Neural progenitor cell (in vitro differentiated cells): ENCODE data around the gene EYS.

Source experiments
- EZH2 ChIP-seq: fragments of 200-600 bp; sonication (generic); IDR thresholded peaks from 2 replicates; pipeline ENCODE4 v1.6.1; 2017; ENCODE audit warnings: antibody characterized with exemption, mild to moderate bottlenecking, moderate library complexity
- EZH2phosphoT487 ChIP-seq: fragments of 200-600 bp; sonication (generic); IDR thresholded peaks from 2 replicates; pipeline ENCODE4 v1.6.1; 2017; ENCODE audit warnings: antibody characterized with exemption
- TF ChIP-seq, protein P1 (sequence below): fragments of 200-600 bp; sonication (generic); IDR thresholded peaks from 2 replicates; pipeline ENCODE4 v1.5.1; 2017; ENCODE audit warnings: antibody characterized with exemption, mild to moderate bottlenecking

DNA sequence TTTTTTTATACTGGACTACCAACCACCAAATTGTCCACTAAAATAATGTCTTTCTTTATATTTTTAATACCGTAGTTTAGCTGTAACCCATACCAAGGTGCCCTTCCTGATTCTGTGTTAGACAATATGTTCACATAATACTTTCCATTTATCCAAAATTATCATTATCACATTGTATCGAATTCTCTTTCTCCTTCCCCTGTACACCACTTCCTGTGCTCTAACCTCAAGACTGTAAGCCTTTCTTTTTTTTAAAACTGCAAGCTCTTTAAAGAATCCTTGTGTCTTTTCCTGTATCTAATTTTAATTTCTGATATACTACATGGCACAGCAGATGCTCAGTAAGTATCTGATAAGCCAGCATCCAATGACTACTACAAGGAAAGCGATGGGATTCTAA, 917.5 kb downstream of the EYS start:
- TF ChIP-seq, protein P1, sequence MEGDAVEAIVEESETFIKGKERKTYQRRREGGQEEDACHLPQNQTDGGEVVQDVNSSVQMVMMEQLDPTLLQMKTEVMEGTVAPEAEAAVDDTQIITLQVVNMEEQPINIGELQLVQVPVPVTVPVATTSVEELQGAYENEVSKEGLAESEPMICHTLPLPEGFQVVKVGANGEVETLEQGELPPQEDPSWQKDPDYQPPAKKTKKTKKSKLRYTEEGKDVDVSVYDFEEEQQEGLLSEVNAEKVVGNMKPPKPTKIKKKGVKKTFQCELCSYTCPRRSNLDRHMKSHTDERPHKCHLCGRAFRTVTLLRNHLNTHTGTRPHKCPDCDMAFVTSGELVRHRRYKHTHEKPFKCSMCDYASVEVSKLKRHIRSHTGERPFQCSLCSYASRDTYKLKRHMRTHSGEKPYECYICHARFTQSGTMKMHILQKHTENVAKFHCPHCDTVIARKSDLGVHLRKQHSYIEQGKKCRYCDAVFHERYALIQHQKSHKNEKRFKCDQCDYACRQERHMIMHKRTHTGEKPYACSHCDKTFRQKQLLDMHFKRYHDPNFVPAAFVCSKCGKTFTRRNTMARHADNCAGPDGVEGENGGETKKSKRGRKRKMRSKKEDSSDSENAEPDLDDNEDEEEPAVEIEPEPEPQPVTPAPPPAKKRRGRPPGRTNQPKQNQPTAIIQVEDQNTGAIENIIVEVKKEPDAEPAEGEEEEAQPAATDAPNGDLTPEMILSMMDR = no peak
- TF ChIP-seq EZH2 (no peak), EZH2phosphoT487 (no peak)
